Glomerular visceral epithelial cell (primary cell): ENCODE data around the gene GSTM1.
A peak's percentile ranks its signal among the peaks of the same experiment; 100 is the strongest.
"Not testable (repeated sequence)": the region's sequence is repeated elsewhere in the genome, so short reads cannot be mapped to it uniquely, and the experiment has no call there.

ENCODE experiments used
- DNase-seq: peaks from one replicate; pipeline ENCODE4 v3.0.0-alpha.2; 2016; ENCODE audit errors: extremely low spot score

The GSTM1 gene

DNA sequence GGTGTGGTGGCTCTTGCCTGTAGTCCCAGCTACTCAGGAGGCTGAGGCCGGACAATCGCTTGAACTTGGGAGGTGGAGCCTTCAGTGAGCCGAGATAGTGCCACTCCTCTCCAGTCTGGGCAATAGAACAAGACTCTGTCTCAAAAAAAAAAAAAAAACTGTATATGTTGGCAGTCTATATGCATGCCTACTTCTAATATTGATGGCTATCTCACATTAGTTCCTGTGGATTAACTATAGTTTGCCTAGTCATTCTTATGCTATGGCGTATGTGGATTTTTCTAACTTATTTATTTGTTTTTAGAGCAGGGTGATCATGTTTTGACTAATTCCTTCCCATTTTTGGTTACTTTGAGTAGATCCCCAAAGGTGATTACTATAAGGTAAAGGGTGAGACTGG lies 9.4 kb downstream of the GSTM1 start:
- DNase-seq: no peak

DNA sequence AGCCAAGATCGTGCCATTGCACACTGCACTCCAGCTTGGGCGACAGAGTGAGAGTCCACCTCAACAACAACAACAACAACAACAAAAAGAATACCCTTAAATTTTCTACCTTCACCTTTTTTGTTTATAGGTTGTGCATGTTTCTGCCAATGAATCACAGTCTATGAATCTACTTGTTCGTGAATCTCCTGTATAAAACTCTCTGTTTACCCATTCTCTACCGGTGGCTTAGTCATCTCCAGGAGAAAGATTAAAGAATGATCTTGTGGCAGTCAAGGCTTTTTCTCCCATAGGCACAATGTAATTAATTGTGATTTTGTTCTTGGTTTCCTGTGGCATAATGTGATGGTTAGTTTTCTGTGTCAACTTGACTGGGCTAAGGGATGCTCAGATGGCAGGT lies 10.2 kb downstream of the GSTM1 start:
- not testable (repeated sequence) for DNase-seq

- not testable (repeated sequence) for DNase-seq
Observed at GRCh38 chr1:109702940-109703339, 15.3 kb downstream of the GSTM1 start.

- peak; percentile 8 for DNase-seq
Observed at GRCh38 chr1:109704173-109704572, 16.6 kb downstream of the GSTM1 start.

GRCh38 chr1:109705411-109705810 lies 17.8 kb downstream of the GSTM1 start:
- DNase-seq: no peak

DNA sequence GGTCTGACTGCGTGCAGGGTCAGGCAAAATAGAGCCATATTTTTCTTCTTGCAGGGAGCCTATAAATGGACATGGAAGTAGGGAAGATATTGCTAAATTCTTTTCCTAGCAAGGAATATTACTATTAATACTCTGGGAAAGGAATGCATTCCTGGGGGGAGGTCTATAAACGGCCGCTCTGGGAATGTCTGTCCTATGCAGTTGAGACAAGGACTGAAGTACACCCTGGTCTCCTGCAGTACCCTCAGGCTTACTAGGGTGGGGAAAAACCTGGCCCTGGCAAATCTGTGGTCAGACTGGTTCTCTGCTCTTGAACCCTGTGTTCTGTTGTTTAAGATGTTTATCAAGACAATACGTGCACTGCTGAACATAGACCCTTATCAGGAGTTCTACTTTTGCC lies 21.3 kb downstream of the GSTM1 start:
- not testable (repeated sequence) for DNase-seq

DNA sequence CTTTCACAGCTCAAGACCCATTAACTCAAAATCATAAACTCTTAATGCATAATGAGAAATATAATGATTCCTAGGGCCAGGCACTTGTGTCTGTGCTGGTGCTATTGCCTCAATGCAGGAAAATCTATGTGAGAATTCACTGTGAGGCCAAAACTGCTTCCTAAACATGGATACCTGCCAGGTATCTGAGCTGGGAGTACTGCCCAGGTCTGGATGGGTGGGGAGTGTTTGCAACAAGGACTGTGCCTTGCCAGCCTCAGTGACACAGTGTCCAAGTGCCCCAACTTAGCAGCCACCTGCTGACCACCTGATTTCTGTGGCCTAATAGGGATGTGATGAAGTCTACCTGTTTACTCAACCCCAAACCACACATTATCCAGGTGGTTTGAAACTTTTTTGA lies 22.2 kb downstream of the GSTM1 start:
- not testable (repeated sequence) for DNase-seq

- DNase-seq: not testable (repeated sequence)
Observed at GRCh38 chr1:109711593-109712320, 24.1 kb downstream of the GSTM1 start, which contains the start of gene GSTM5. Gene GSTM5 (plus strand): TSS chr1:109712251. CDS start chr1:109712313, 62 bp downstream.

- no peak for DNase-seq
Observed at GRCh38 chr1:109712321-109712864, 24.8 kb downstream of the GSTM1 start.

GRCh38 chr1:109713636-109714035 lies 26.0 kb downstream of the GSTM1 start:
- no peak for DNase-seq

DNA sequence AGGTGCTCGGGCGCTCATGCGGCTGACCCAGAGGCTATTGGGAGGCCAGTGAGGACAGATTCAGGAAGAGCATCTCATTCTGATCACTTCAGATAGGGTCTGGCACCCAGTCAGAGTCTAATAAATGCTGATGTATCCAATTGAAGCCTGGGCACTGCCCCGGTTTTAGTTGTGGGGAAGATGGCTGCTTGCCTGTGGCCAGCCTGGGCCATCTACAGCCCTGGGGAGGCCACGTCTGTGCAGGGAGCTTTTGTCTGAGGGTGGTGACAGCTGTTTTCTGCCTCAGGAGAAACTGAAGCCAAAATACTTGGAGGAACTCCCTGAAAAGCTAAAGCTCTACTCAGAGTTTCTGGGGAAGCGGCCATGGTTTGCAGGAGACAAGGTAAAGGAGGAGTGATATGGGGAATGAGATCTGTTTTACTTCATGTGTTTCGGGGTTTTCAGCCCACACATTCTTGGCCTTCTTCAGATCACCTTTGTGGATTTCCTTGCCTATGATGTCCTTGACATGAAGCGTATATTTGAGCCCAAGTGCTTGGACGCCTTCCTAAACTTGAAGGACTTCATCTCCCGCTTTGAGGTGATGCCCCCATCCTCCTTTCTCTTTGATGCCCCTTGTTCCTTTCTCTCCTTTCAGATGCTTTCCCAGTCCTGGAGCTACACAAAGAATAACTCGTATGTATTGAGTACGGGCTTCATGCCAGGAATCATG lies 27.2 kb downstream of the GSTM1 start:
- no peak for DNase-seq

- no peak for DNase-seq
Observed at GRCh38 chr1:109716121-109716520, 28.5 kb downstream of the GSTM1 start.

DNA sequence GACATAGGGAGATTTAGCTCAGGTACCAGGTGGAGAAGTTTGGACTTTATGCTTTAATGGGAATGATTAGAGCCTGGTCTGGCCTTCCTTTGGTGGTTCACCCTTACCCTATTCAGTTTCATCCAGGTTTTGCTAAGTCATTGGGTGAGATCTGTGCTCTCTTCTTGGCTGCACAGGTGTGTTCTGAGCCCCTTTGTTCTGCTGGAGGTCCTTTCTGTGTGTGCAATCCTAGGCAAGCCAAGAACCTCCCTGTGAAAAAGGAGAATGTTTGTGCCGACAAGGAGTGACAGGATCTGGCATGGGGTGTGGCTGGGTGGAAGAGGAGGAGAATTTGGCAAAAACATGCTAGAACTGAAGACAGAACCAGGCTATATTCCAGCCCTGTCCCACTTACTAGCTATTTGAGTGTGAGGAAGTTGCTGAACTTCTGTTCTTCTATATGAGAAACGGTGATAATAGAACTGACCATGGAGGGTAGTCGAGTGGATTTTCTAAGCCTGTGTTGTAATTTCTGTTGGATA lies 29.0 kb downstream of the GSTM1 start:
- DNase-seq: no peak

DNA sequence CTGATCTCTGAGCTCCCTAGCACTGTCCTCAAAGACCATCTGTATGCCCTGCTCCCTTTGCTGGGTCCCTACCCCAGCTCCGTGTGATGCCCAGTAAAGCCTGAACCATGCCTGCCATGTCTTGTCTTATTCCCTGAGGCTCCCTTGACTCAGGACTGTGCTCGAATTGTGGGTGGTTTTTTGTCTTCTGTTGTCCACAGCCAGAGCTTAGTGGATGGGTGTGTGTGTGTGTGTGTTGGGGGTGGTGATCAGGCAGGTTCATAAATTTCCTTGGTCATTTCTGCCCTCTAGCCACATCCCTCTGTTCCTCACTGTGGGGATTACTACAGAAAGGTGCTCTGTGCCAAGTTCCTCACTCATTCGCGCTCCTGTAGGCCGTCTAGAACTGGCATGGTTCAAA lies 30.1 kb downstream of the GSTM1 start:
- no peak for DNase-seq

- peak; percentile 29 for DNase-seq
Observed at GRCh38 chr1:109718495-109718894, 30.9 kb downstream of the GSTM1 start.

GRCh38 chr1:109719337-109719837 lies 31.8 kb downstream of the GSTM1 start:
- DNase-seq: no peak

DNA sequence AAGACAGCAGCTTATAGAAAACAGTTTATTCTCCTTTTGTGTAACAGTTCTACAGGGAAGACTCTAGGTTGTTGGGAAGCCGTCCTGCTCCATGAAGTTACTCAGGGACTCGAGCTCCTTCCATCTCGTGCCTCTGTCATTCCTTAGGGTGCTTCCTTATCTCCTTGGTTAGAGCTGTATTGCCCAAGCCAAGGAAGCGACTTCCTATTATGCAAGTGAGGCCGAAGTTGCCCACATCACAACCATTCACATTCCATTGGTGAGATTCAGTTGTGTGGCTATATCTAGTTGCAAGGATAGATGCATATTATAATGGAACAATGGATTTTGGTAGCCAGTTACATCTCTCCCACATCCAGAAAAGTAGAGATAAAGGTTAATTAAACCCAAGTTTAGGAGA lies 33.4 kb downstream of the GSTM1 start:
- DNase-seq: no peak

DNA sequence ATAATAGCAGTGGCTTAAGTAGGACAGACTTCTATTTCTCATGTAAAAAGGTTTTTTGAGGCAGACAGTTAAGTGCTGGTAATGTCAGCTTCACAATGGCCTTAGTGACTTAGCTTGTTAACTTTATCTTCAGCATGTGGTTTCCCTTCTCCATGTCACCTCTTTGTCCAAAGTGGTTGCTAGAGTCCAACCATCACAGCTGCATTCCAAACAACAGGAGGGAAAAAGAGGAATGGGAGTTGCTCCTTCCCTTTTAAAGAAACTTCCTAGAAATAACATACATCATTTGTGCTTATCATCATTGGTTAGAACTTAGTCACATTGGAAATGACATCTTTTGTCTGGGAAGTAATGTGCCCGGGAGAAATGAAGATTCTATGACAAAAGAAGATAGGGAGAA lies 34.4 kb downstream of the GSTM1 start:
- no peak for DNase-seq

DNA sequence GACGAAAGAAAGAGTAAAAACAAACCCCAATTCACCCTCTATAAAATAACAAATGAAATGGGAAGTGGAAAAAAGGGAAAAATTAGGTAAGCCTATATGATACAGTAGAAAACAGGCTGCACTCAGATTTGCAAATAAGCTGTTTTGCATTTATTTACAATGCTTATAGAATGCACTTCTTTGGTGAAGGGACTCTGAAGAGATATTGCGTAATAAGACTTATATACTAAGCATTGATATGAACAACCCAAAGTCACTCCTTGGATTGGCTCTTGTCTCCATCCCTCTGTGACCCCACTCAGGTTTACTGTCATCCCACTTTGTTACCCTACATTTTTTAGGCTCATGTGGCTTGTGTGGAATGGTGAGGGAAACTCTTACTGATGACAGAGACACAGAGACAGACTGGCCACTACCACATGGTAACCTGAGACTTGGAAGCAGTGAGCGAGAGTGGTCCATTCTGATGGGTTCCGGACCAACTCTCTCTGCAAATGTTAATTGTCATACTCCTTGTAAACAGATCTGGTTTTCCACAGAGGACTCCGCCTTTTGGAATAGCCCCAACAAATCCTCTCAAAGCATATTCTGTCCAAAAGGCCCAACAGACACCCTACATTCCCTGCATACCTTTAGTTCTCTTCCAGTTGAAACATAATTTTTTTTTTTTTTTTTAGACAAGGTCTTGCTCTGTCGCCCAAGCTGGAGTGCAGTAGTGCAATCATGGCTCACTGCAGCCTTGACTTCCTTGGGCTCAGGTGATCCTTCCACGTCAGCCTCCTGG lies 35.5 kb downstream of the GSTM1 start:
- no peak for DNase-seq

- no peak for DNase-seq
Observed at GRCh38 chr1:109724933-109725332, 37.3 kb downstream of the GSTM1 start.

- DNase-seq: no peak
Observed at GRCh38 chr1:109725510-109725909, 37.9 kb downstream of the GSTM1 start.

DNA sequence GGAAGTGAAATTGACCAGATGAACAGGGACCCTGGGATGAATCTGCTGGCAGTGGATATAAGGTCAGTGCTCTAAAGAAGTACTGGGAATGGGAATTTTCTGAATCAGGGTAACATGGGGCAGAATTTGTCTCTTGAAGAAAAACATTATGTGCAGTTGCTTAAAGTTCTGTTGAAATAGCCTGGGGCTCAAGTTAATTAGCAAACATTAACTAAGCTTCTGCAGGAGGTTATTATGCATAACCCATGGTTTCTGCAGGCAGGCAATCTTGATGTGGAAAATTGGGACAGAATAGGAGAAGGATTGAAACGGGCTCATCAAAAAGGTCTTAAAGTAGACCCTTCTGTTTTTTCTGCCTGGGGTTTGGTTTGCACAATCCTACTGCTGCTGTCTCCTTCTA lies 38.4 kb downstream of the GSTM1 start:
- DNase-seq: no peak
